ENCODE results near the gene HS6ST1.

- TF ChIP-seq, protein P1, sequence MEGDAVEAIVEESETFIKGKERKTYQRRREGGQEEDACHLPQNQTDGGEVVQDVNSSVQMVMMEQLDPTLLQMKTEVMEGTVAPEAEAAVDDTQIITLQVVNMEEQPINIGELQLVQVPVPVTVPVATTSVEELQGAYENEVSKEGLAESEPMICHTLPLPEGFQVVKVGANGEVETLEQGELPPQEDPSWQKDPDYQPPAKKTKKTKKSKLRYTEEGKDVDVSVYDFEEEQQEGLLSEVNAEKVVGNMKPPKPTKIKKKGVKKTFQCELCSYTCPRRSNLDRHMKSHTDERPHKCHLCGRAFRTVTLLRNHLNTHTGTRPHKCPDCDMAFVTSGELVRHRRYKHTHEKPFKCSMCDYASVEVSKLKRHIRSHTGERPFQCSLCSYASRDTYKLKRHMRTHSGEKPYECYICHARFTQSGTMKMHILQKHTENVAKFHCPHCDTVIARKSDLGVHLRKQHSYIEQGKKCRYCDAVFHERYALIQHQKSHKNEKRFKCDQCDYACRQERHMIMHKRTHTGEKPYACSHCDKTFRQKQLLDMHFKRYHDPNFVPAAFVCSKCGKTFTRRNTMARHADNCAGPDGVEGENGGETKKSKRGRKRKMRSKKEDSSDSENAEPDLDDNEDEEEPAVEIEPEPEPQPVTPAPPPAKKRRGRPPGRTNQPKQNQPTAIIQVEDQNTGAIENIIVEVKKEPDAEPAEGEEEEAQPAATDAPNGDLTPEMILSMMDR (conservative IDR thresholded peaks at IDR 0.05; ENCODE audit: low read length), result no peak
- no peak for TF ChIP-seq EZH2phosphoT487 (IDR thresholded peaks at IDR 0.05; ENCODE audit: borderline replicate concordance, low read depth, low read length)
Observed at GRCh38 chr2:128319631-128320191, 1.0 kb upstream of the HS6ST1 start.
